B cell (primary cell): ENCODE data around the gene PPEF2. TPM values are rescaled to one million over a fixed set of nuclear protein-coding genes. Genes with fewer than 3 reads are reported as not detected.

Experiments
- ATAC-seq: fragments of 200-7000 bp; cut with Tn5 transposase; one replicate; pipeline ENCODE4 v1.10.0; 2021; ENCODE audit warnings: low read depth, mild to moderate bottlenecking, moderate number of reproducible peaks, moderate library complexity
- CTCF ChIA-PET: fragments of 350-600 bp; sonication (Branson Sonifier 250); formaldehyde crosslinking; loops from one replicate; lab custom pipeline; 2021; ENCODE audit warnings: antibody characterized with exemption, inconsistent platforms; lab: Charles Lee
- POLR2A ChIA-PET: fragments of 350-600 bp; sonication (Branson Sonifier 250); formaldehyde crosslinking; loops from one replicate; lab custom pipeline; 2021; ENCODE audit warnings: antibody characterized with exemption; lab: Charles Lee
- DNase-seq: peaks from one replicate; pipeline ENCODE4 v3.0.0; 2013
- H2AFZ ChIP-seq: 2 replicates; pipeline ENCODE4 v1.6.1; 2012; ENCODE audit warnings: mild to moderate bottlenecking, low read depth, low read length; ENCODE audit not compliant: insufficient read depth, poor library complexity, severe bottlenecking
- H3K27ac ChIP-seq, 2 donors: 1 replicate in 1 of 2; 2 replicates in 1 of 2; pipeline ENCODE4 v1.5.1; 2012 to 2013; ENCODE audit warnings: low read length in 2 of 2, mild to moderate bottlenecking in 2 of 2, moderate library complexity in 1 of 2
- H3K27me3 ChIP-seq, 4 experiments: fragments of 200-600 bp in 1 of 4; sonication (generic) in 1 of 4; replicated peaks in 1 of 4; 1 replicate in 2 of 4; 2 replicates in 2 of 4; pipeline versions ENCODE4 v1.6.1 to v1.7.0; 2013 to 2016; ENCODE audit warnings: low read length in 3 of 4, mild to moderate bottlenecking in 2 of 4, mixed read lengths in 1 of 4, moderate library complexity in 1 of 4; ENCODE audit not compliant: insufficient read depth in 4 of 4, control insufficient read depth in 3 of 4; ENCODE audit errors: control extremely low read depth in 1 of 4
- H3K36me3 ChIP-seq, 2 experiments: replicated peaks in 1 of 2; 1 replicate in 1 of 2; 2 replicates in 1 of 2; pipeline versions ENCODE4 v1.6.1 to v1.7.1; 2013; ENCODE audit warnings: low read length in 1 of 2; ENCODE audit not compliant: insufficient read depth in 2 of 2, control insufficient read depth in 1 of 2; ENCODE audit errors: control extremely low read depth in 1 of 2, extremely low read depth in 1 of 2
- H3K4me1 ChIP-seq, 2 donors: fragments of 200-600 bp in 1 of 2; sonication (generic) in 1 of 2; 1 replicate in 1 of 2; 2 replicates in 1 of 2; pipeline versions ENCODE4 v1.5.1 to v1.6.1; 2013 to 2017; ENCODE audit warnings: low read length in 2 of 2; ENCODE audit not compliant: control insufficient read depth in 2 of 2, insufficient read depth in 2 of 2
- H3K4me2 ChIP-seq: replicated peaks from 2 replicates; pipeline ENCODE3; 2012; ENCODE audit warnings: mild to moderate bottlenecking, low read depth, low read length; ENCODE audit not compliant: poor library complexity, severe bottlenecking
- H3K4me3 ChIP-seq, 5 experiments: fragments of 200-600 bp in 1 of 5; sonication (generic) in 1 of 5; 1 replicate in 3 of 5; 2 replicates in 2 of 5; pipeline versions ENCODE4 v1.5.1 to v1.7.0; 2011 to 2016; ENCODE audit warnings: low read length in 4 of 5, mild to moderate bottlenecking in 4 of 5, low read depth in 2 of 5, control low read depth in 1 of 5, moderate library complexity in 1 of 5; ENCODE audit not compliant: insufficient read depth in 1 of 5; ENCODE audit errors: control extremely low read depth in 1 of 5, extremely low read depth in 1 of 5
- H3K79me2 ChIP-seq: fragments of 200-600 bp; sonication (generic); one replicate; pipeline ENCODE4 v1.6.0; 2016; ENCODE audit warnings: low read length; ENCODE audit not compliant: control insufficient read depth, insufficient read depth
- H3K9ac ChIP-seq: fragments of 200-600 bp; sonication (generic); 2 replicates; pipeline ENCODE4 v1.6.1; 2017; ENCODE audit warnings: mild to moderate bottlenecking, low read length, moderate library complexity
- H3K9me3 ChIP-seq, 3 donors: one replicate each; pipeline versions ENCODE4 v1.6.1 to v1.7.1; 2013; ENCODE audit warnings: low read length in 2 of 3; ENCODE audit not compliant: control insufficient read depth in 2 of 3, insufficient read depth in 1 of 3; ENCODE audit errors: control extremely low read depth in 1 of 3
- H4K20me1 ChIP-seq: 2 replicates; pipeline ENCODE4 v1.6.0; 2012; ENCODE audit warnings: mild to moderate bottlenecking, low read length; ENCODE audit not compliant: insufficient read depth, control insufficient read depth, poor library complexity, severe bottlenecking
- H3K27ac Mint-ChIP-seq: one replicate; pipeline ENCODE4 v1.8.0; 2021; ENCODE audit warnings: mixed read lengths
- H3K27me3 Mint-ChIP-seq: one replicate; pipeline ENCODE4 v1.8.0; 2021; ENCODE audit warnings: mixed read lengths
- H3K4me1 Mint-ChIP-seq: one replicate; pipeline ENCODE4 v1.8.0; 2021; ENCODE audit warnings: mixed read lengths
- H3K4me3 Mint-ChIP-seq: one replicate; pipeline ENCODE4 v1.8.0; 2021; ENCODE audit warnings: mixed read lengths
- H3K9me3 Mint-ChIP-seq: one replicate; pipeline ENCODE4 v1.8.0; 2022; ENCODE audit warnings: mixed read lengths; ENCODE audit not compliant: insufficient read depth
- EZH2 ChIP-seq: IDR thresholded peaks from 2 replicates; pipeline ENCODE4 v1.6.1; 2012; ENCODE audit warnings: borderline replicate concordance, low read depth, mild to moderate bottlenecking, moderate library complexity, low read length; ENCODE audit not compliant: insufficient read depth, poor library complexity, severe bottlenecking
- WGBS: methylation state at CpG from one replicate; pipeline ENCODE4 v1.1.5; 2013; ENCODE audit warnings: missing lambda C conversion rate; ENCODE audit not compliant: insufficient coverage; 5-methylcytosine and 5-hydroxymethylcytosine counted together
- intact Hi-C: fragments of 100-400 bp; cut with micrococcal nuclease; formaldehyde crosslinking; loops from one replicate; pipeline ENCODE4 v1.10.0; 2022
- polyA plus RNA-seq: library from polyadenylated mRNA; depleted of rRNA; stranded (reverse); fragments of >200 nt; gene quantifications from 2 replicates; pipeline ENCODE4 v1.2.3, GENCODE V29; 2012
- total RNA-seq, 2 donors: library from RNA; stranded (reverse); fragments of 120-200 nt in 1 of 2; gene quantifications; 1 replicate in 1 of 2; 2 replicates in 1 of 2; pipeline versions ENCODE4 v1.2.3 to v1.2.4, GENCODE V29; 2013 to 2022
- TF ChIP-seq, protein P1 (sequence below): fragments of 200-600 bp; IDR thresholded peaks from one replicate; pipeline ENCODE4 v1.8.0; 2022; ENCODE audit warnings: antibody characterized with exemption, mild to moderate bottlenecking

The PPEF2 gene
- total and polyA plus RNA-seq, 2 donors (not counting 1 experiment from before 2014, with no cell fraction given) = 0.07 to 0.10 TPM

DNA sequence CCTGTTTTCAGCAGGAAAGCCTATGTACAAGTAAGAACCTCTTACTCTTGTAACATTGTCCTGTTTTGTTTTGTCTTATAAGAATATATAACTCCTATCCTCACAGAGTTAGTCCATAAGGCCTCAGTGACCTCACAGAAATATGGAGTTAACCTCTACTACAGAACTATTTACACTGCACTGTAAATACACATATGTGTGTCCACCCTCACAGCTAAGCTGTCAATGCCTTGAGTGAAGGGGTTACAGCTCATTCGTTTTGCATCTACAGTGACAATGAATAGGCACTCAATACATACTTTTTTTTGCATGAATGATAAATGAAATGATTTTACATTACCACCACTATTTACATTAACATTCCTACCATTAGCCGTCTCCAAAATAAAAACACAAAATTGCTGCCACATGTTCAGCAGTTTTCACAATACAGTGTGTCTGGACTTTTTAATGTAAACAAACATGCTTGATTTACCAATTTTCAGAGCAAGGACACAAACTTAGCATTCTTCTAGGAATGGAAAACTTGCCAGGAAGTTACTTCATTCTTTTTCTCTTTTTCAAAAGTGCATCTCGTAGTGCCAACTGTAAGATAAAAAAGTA, 48.1 kb upstream of the PPEF2 start:
- intact Hi-C loops = no loop called here
- POLR2A ChIA-PET = no interaction called here
- H3K79me2 ChIP-seq = no peaks in the 10 kb centered on the region
- 100% methylated on average over 1 of the region's 3 CpGs for WGBS
- H3K4me2 ChIP-seq = no peak overlapping the region
- peaks cover 8 to 53% of the 10 kb centered on the region in 2 experiments for H3K36me3 ChIP-seq
- Mint-ChIP-seq H3K4me1 (peaks cover 23% of the 10 kb centered on the region), H3K9me3 (no peaks in the 10 kb centered on the region), H3K4me3 (no peak overlapping the region), H3K27ac (no peak overlapping the region), H3K27me3 (no peaks in the 10 kb centered on the region)
- no peaks in the 10 kb centered on the region for H4K20me1 ChIP-seq
- no peak overlapping the region for H3K27ac ChIP-seq
- H3K27me3 ChIP-seq = no peaks in the 10 kb centered on the region
- no peak for ATAC-seq
- H3K4me3 ChIP-seq = no peak overlapping the region
- CTCF ChIA-PET = interaction anchor here (1.1 to 3.2 kb wide), 2 partner anchors 34 to 40 kb away, joined by 3 to 13 read pairs; partner anchors contain the start of gene SDAD1
- H3K9ac ChIP-seq = no peak overlapping the region
- DNase-seq = no peak
- peaks cover 10 to 11% of the 10 kb centered on the region in 2 donors for H3K4me1 ChIP-seq
- no peak overlapping the region for H2AFZ ChIP-seq
- TF ChIP-seq, protein P1, sequence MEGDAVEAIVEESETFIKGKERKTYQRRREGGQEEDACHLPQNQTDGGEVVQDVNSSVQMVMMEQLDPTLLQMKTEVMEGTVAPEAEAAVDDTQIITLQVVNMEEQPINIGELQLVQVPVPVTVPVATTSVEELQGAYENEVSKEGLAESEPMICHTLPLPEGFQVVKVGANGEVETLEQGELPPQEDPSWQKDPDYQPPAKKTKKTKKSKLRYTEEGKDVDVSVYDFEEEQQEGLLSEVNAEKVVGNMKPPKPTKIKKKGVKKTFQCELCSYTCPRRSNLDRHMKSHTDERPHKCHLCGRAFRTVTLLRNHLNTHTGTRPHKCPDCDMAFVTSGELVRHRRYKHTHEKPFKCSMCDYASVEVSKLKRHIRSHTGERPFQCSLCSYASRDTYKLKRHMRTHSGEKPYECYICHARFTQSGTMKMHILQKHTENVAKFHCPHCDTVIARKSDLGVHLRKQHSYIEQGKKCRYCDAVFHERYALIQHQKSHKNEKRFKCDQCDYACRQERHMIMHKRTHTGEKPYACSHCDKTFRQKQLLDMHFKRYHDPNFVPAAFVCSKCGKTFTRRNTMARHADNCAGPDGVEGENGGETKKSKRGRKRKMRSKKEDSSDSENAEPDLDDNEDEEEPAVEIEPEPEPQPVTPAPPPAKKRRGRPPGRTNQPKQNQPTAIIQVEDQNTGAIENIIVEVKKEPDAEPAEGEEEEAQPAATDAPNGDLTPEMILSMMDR = no peak
- no peak for TF ChIP-seq EZH2
- no peaks in the 10 kb centered on the region for H3K9me3 ChIP-seq

GRCh38 chr4:75948822-75949444, 46.7 kb upstream of the PPEF2 start:
- H3K27me3 Mint-ChIP-seq = no peaks in the 10 kb centered on the region
- peak; percentile 39 for ATAC-seq
- H3K4me1 Mint-ChIP-seq = peaks cover 23% of the 10 kb centered on the region

More at GRCh38 chr4:75948822-75949444, 46.7 kb upstream of the PPEF2 start:
- intact Hi-C loops = loop anchor here (10.0 kb wide), 1 partner anchor 314 kb away; the partner anchor contains the start of gene CDKL2
- Histone ChIP-seq H3K4me3 (no peak overlapping the region), H3K27ac (peak overlapping the region in 1 of 2 donors; percentile 9), H3K4me1 (peaks cover 10 to 11% of the 10 kb centered on the region in 2 donors), H2AFZ (no peak overlapping the region), H3K9ac (no peak overlapping the region), H3K79me2 (no peaks in the 10 kb centered on the region), H3K36me3 (peaks cover 8 to 45% of the 10 kb centered on the region in 2 experiments), H3K27me3 (no peaks in the 10 kb centered on the region), H3K4me2 (peak overlapping the region; percentile 27), H4K20me1 (no peaks in the 10 kb centered on the region), H3K9me3 (no peaks in the 10 kb centered on the region)
- H3K9me3 Mint-ChIP-seq = no peaks in the 10 kb centered on the region
- TF ChIP-seq, protein P1 = no peak
- no peak for TF ChIP-seq EZH2
- POLR2A ChIA-PET = no interaction called here
- H3K4me3 Mint-ChIP-seq = peak overlapping the region; percentile 35
- peak overlapping the region; percentile 74 for H3K27ac Mint-ChIP-seq
- 50% methylated on average over 1 of the region's 5 CpGs for WGBS
- CTCF ChIA-PET = interaction anchor here (1.1 to 3.2 kb wide), 2 partner anchors 32 to 53 kb away, joined by 4 to 13 read pairs; no protein-coding TSS in a partner anchor
- DNase-seq = peak; percentile 49
